Ammon's horn (tissue), 1 donor: Measurements from ENCODE around the gene RBMS1.
A peak's percentile ranks its signal among the peaks of the same experiment; 100 is the strongest.

Experiments
- DNase-seq: peaks from one replicate; pipeline ENCODE4 v3.0.0-alpha.2; 2016; ENCODE audit warnings: low spot score

RBMS1 gene

GRCh38 chr2:160493227-160494028, at the start of gene RBMS1:
Gene RBMS1, minus strand, starts transcription at chr2:160493807. Its CDS starts 444 bp downstream, at chr2:160493363.
- DNase-seq: peak; percentile 9

GRCh38 chr2:160541745-160542144, 48.1 kb upstream of the RBMS1 start:
- DNase-seq: no peak

- DNase-seq: no peak
Measured at GRCh38 chr2:160538559-160539355, 45.1 kb upstream of the RBMS1 start.

GRCh38 chr2:160538115-160538514, 44.5 kb upstream of the RBMS1 start:
- DNase-seq: no peak

GRCh38 chr2:160534996-160535395, 41.4 kb upstream of the RBMS1 start:
- no peak for DNase-seq

- DNase-seq: no peak
Measured at GRCh38 chr2:160534249-160534648, 40.6 kb upstream of the RBMS1 start.

- no peak for DNase-seq
Measured at GRCh38 chr2:160533482-160533881, 39.9 kb upstream of the RBMS1 start.

GRCh38 chr2:160532388-160532787, 38.8 kb upstream of the RBMS1 start:
- DNase-seq: no peak

- DNase-seq: no peak
Measured at GRCh38 chr2:160522951-160523710, 29.5 kb upstream of the RBMS1 start.

GRCh38 chr2:160517731-160518130, 24.1 kb upstream of the RBMS1 start:
- DNase-seq: no peak

GRCh38 chr2:160516547-160517365, 23.1 kb upstream of the RBMS1 start:
- no peak for DNase-seq

GRCh38 chr2:160515120-160515519, 21.5 kb upstream of the RBMS1 start:
- DNase-seq: no peak

GRCh38 chr2:160513120-160513519, 19.5 kb upstream of the RBMS1 start:
- DNase-seq: no peak

GRCh38 chr2:160512491-160512890, 18.9 kb upstream of the RBMS1 start:
- no peak for DNase-seq

GRCh38 chr2:160510617-160511016, 17.0 kb upstream of the RBMS1 start:
- DNase-seq: no peak

- no peak for DNase-seq
Measured at GRCh38 chr2:160509016-160509415, 15.4 kb upstream of the RBMS1 start.

GRCh38 chr2:160507464-160507863, 13.9 kb upstream of the RBMS1 start:
- no peak for DNase-seq

- DNase-seq: no peak
Measured at GRCh38 chr2:160507046-160507407, 13.4 kb upstream of the RBMS1 start.

- DNase-seq: no peak
Measured at GRCh38 chr2:160506371-160507045, 12.9 kb upstream of the RBMS1 start.

GRCh38 chr2:160505256-160505655, 11.6 kb upstream of the RBMS1 start:
- DNase-seq: no peak

GRCh38 chr2:160502478-160502877, 8.9 kb upstream of the RBMS1 start:
- DNase-seq: no peak
